CD4-positive, alpha-beta T cell treated with Interleukin-4 for 4 hours (primary cell): ENCODE data around the gene GAST.
"Not testable (repeated sequence)": the region's sequence is repeated elsewhere in the genome, so short reads cannot be mapped to it uniquely, and the experiment has no call there.

Experiments
- DNase-seq: peaks from one replicate; pipeline ENCODE4 v3.0.0-alpha.2; 2020

GAST gene

GRCh38 chr17:41684035-41684434 lies 28.1 kb upstream of the GAST start:
- DNase-seq, result no peak

GRCh38 chr17:41685753-41686152 lies 26.4 kb upstream of the GAST start:
- DNase-seq, result not testable (repeated sequence)

GRCh38 chr17:41686281-41686680 lies 25.9 kb upstream of the GAST start:
- no peak for DNase-seq

GRCh38 chr17:41687828-41688640 lies 24.1 kb upstream of the GAST start:
- peak; percentile 76 for DNase-seq

- DNase-seq, result peak; percentile 100
These were observed 23.3 kb upstream of the GAST start, which contains the start of gene EIF1 for GRCh38 chr17:41688641-41689496. TSS of gene EIF1 (plus strand) at chr17:41688885. CDS start at chr17:41689039, 154 bp downstream.

- DNase-seq, result peak; percentile 70
These were observed 22.4 kb upstream of the GAST start for GRCh38 chr17:41689497-41690299.

- no peak for DNase-seq
These were observed 21.6 kb upstream of the GAST start for GRCh38 chr17:41690497-41690896.

GRCh38 chr17:41691031-41691777 lies 20.9 kb upstream of the GAST start:
- no peak for DNase-seq

GRCh38 chr17:41692722-41693521 lies 19.2 kb upstream of the GAST start:
- DNase-seq, result no peak

- no peak for DNase-seq
These were observed 16.9 kb upstream of the GAST start for GRCh38 chr17:41695134-41695661.

GRCh38 chr17:41695954-41696757 lies 16.0 kb upstream of the GAST start:
- DNase-seq, result peak; percentile 79

- no peak for DNase-seq
These were observed 14.8 kb upstream of the GAST start for GRCh38 chr17:41697122-41697962.

GRCh38 chr17:41700843-41701242 lies 11.3 kb upstream of the GAST start:
- not testable (repeated sequence) for DNase-seq

- no peak for DNase-seq
These were observed 9.4 kb upstream of the GAST start for GRCh38 chr17:41702712-41703111.

- no peak for DNase-seq
These were observed 6.7 kb upstream of the GAST start for GRCh38 chr17:41705271-41705991.

- DNase-seq, result no peak
These were observed 4.1 kb upstream of the GAST start for GRCh38 chr17:41707803-41708669.

GRCh38 chr17:41710472-41711090 lies 1.6 kb upstream of the GAST start:
- DNase-seq, result no peak
